Measurements from ENCODE around the gene PLEKHA3.
"Not testable (repeated sequence)": the region's sequence is repeated elsewhere in the genome, so short reads cannot be mapped to it uniquely, and the experiment has no call there.

DNA sequence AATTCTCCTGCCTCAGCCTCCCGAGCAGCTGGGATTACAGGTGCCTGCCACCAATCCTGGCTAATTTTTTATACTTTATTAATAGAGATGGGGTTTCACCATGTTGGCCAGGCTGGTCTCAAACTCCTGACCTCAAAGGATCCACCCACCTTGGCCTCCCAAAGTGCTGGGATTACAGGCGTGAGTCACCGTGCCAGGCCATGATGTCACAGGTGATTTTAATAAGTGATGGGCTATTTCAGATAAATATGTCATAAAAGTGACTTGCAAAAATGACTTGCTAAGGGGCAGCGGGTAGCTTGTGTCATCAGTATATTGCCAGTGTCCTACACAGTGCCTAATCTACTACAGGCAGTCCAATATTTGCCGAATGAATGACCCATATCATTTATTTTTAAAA, 8.9 kb upstream of the PLEKHA3 start:
- TF ChIP-seq, protein P1, sequence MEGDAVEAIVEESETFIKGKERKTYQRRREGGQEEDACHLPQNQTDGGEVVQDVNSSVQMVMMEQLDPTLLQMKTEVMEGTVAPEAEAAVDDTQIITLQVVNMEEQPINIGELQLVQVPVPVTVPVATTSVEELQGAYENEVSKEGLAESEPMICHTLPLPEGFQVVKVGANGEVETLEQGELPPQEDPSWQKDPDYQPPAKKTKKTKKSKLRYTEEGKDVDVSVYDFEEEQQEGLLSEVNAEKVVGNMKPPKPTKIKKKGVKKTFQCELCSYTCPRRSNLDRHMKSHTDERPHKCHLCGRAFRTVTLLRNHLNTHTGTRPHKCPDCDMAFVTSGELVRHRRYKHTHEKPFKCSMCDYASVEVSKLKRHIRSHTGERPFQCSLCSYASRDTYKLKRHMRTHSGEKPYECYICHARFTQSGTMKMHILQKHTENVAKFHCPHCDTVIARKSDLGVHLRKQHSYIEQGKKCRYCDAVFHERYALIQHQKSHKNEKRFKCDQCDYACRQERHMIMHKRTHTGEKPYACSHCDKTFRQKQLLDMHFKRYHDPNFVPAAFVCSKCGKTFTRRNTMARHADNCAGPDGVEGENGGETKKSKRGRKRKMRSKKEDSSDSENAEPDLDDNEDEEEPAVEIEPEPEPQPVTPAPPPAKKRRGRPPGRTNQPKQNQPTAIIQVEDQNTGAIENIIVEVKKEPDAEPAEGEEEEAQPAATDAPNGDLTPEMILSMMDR (IDR thresholded peaks at IDR 0.05; ENCODE audit: poor library complexity), result not testable (repeated sequence)
- TF ChIP-seq EZH2phosphoT487 (IDR thresholded peaks at IDR 0.05; ENCODE audit: low read depth, severe bottlenecking, unreplicated experiment); EZH2 (IDR thresholded peaks at IDR 0.05; ENCODE audit: borderline replicate concordance): not testable (repeated sequence)
